Endothelial cell (in vitro differentiated cells): ENCODE measurements around the gene KLRC3. TPM values are rescaled to one million over a fixed set of nuclear protein-coding genes. Genes with fewer than 3 reads are reported as not detected.
"Not testable (repeated sequence)": the region's sequence is repeated elsewhere in the genome, so short reads cannot be mapped to it uniquely, and the experiment has no call there.

Experiments
- DNase-seq: peaks from one replicate; pipeline ENCODE4 v3.0.0; 2021; ENCODE audit warnings: low spot score
- H3K27ac Mint-ChIP-seq: one replicate; pipeline ENCODE4 v1.8.0; 2021; ENCODE audit warnings: mixed read lengths, inconsistent platforms; ENCODE audit not compliant: unreplicated experiment
- H3K27me3 Mint-ChIP-seq: one replicate; pipeline ENCODE4 v1.8.0; 2021; ENCODE audit warnings: mild to moderate bottlenecking, moderate library complexity, mixed read lengths, inconsistent platforms; ENCODE audit not compliant: unreplicated experiment
- H3K36me3 Mint-ChIP-seq: one replicate; pipeline ENCODE4 v1.8.0; 2021; ENCODE audit warnings: mild to moderate bottlenecking, low read depth, mixed read lengths, inconsistent platforms; ENCODE audit not compliant: unreplicated experiment
- H3K4me1 Mint-ChIP-seq: one replicate; pipeline ENCODE4 v1.8.0; 2021; ENCODE audit warnings: mild to moderate bottlenecking, mixed read lengths, inconsistent platforms; ENCODE audit not compliant: unreplicated experiment
- H3K4me3 Mint-ChIP-seq: one replicate; pipeline ENCODE4 v1.8.0; 2021; ENCODE audit warnings: mild to moderate bottlenecking, mixed read lengths, inconsistent platforms; ENCODE audit not compliant: unreplicated experiment
- H3K9me3 Mint-ChIP-seq: one replicate; pipeline ENCODE4 v1.8.0; 2021; ENCODE audit warnings: mixed read lengths, inconsistent platforms; ENCODE audit not compliant: unreplicated experiment
- total RNA-seq: library from RNA; stranded (reverse); fragmentation: NEBNext Ultra II Directional; extraction: Animal tissue kit (Norgen Biotek cat#: 25700); gene quantifications from one replicate; pipeline ENCODE4 v1.2.1, GENCODE V29; 2021; ENCODE audit not compliant: unreplicated experiment
- TF ChIP-seq, protein P1 (sequence below): fragments of 200-600 bp; sonication (generic); IDR thresholded peaks from one replicate; pipeline ENCODE4 v1.5.0; 2021; ENCODE audit warnings: antibody characterized with exemption; ENCODE audit not compliant: unreplicated experiment

The KLRC3 gene
- total RNA-seq, 1 donor from 2014 or later, result not detected

DNA sequence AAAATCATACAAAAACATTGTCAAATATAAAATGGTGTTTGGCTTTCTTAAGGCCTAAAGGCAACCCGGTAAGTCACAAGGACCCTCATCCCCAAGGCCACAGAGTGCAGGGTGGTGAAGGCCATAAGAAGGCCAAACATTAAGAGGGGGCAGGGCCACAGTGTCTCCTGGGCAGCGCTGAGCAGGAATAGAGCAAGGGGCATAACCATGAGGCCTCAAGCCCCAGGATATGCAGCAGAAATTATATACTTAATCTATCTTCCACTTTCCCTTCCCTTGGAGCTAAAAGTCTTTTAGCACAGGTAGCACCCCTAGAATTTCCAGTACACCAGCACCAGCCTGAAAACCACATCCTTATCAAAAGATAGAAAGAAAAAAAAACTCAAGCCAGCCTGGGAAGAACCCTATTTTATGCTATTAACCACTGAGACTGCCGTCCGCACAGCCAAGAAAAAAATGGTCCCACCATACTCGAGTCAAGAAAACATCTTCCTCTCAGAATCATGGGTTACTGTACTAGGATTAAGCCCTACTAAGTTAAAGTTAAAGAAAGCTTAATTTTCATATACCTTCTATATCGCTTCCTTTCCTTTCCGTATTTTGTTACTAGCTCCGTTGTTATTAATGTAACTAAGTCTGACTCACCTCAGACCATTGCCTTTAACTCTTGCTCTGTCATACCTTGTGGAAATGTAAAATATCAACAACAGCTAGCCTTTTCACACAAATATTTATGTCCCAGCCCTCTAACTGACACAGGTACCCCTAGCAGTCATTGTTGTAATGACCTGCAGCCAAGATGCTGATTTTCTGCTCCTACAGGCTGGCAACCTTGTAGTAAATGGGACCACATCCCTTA lies 50.6 kb downstream of the KLRC3 start:
- no peak for DNase-seq
- Mint-ChIP-seq H3K27me3 (peaks cover 2% of the 10 kb centered on the region), H3K4me3 (no peak overlapping the region), H3K36me3 (no peaks in the 10 kb centered on the region), H3K4me1 (peaks cover 22% of the 10 kb centered on the region), H3K27ac (no peak overlapping the region), H3K9me3 (no peaks in the 10 kb centered on the region)
- TF ChIP-seq, protein P1, sequence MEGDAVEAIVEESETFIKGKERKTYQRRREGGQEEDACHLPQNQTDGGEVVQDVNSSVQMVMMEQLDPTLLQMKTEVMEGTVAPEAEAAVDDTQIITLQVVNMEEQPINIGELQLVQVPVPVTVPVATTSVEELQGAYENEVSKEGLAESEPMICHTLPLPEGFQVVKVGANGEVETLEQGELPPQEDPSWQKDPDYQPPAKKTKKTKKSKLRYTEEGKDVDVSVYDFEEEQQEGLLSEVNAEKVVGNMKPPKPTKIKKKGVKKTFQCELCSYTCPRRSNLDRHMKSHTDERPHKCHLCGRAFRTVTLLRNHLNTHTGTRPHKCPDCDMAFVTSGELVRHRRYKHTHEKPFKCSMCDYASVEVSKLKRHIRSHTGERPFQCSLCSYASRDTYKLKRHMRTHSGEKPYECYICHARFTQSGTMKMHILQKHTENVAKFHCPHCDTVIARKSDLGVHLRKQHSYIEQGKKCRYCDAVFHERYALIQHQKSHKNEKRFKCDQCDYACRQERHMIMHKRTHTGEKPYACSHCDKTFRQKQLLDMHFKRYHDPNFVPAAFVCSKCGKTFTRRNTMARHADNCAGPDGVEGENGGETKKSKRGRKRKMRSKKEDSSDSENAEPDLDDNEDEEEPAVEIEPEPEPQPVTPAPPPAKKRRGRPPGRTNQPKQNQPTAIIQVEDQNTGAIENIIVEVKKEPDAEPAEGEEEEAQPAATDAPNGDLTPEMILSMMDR, result no peak

DNA sequence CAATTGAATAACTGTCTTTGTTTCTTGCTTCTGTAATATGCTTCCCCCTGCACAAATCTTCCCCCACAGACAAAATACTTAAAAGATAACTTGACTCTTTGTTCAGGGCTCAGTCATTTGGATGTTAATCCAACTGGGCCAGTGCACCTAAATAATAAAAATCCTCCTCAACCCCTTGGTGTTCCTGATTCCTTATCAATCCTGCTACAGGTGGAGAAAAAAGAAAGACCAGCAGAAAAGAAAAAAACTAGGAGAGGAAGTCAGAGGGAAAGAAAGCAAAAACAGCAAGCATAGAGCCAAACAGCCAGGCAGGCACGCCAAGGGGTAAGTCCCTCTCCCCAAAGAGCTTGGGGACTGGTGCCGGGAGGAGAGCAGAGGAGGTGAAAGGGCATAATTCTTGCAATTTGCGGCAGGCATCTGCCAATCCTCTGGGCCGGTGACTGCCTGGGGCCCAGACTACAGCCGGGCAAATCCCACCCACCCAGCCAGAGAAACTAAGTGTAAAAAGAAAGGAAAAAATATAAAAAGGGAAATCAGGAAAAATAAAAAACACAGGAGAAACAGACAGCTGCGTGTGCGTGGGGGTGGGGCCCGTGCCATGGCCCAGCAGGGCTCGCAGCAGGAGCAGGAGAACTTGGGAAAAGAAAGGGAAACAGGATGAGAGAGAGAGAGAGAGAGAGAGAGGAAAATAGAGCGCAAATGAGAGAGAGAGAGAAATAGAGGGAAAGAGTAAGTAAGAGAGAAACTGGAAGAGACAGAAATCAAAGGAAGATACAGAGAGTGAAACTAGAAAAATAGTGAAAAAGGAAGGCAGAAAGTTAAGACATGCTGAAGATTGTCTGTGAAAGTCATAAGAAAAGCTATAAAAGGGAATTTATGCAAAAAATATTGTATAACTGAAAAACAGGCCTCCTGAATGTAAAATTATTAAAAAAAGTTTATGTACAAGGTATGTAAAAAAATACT lies 51.9 kb downstream of the KLRC3 start:
- Mint-ChIP-seq H3K4me3 (no peak overlapping the region), H3K36me3 (no peaks in the 10 kb centered on the region), H3K27ac (no peak overlapping the region), H3K9me3 (no peaks in the 10 kb centered on the region), H3K27me3 (peaks cover 2% of the 10 kb centered on the region), H3K4me1 (peaks cover 22% of the 10 kb centered on the region)
- TF ChIP-seq, protein P1, result no peak
- DNase-seq, result no peak

DNA sequence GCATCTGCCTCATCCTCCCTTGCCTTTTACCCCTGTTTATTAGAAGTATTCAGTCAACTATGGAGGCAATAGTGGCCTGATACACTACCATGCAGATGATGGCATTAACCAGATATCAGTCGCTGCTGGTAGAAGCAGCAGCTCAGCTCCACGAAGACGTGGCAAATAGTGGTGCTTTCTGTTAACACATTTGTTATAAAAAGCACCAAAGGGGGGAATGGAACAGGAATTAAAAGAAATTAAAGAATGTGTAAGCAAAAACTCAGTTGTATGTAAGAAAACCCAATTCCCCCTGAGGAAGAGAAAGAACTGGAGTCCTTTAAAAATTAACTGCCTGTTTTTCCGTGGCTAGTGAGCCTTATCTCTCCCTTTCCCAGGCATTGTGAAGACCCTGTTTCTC lies 52.7 kb downstream of the KLRC3 start:
- H3K4me1 Mint-ChIP-seq, result peaks cover 22% of the 10 kb centered on the region
- H3K4me3 Mint-ChIP-seq, H3K9me3 Mint-ChIP-seq, H3K36me3 Mint-ChIP-seq, DNase-seq, H3K27me3 Mint-ChIP-seq, H3K27ac Mint-ChIP-seq: not testable (repeated sequence)

DNA sequence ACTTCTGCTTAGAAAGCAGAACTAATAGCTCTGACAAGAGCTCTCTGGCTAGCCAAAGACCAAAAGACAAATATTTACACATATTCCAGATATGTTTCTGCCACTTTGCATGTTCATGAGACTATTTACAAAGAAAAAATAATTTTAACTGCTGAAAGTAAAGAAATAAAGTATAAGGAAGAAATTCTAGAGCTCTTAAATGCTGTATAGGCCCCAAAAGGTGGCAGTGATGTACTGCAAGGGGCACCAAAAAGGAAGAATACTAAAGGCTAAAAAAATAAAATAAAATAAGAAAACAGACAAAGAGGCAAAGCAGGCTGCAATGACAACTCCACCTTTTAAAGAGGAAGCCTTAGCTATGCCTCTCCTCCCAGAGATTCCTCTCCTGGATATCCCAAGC lies 53.5 kb downstream of the KLRC3 start:
- Mint-ChIP-seq H3K27ac (no peak overlapping the region), H3K27me3 (peaks cover 2% of the 10 kb centered on the region), H3K4me1 (peaks cover 23% of the 10 kb centered on the region), H3K4me3 (no peak overlapping the region), H3K36me3 (no peaks in the 10 kb centered on the region), H3K9me3 (no peaks in the 10 kb centered on the region)
- TF ChIP-seq, protein P1, result no peak
- no peak for DNase-seq

DNA sequence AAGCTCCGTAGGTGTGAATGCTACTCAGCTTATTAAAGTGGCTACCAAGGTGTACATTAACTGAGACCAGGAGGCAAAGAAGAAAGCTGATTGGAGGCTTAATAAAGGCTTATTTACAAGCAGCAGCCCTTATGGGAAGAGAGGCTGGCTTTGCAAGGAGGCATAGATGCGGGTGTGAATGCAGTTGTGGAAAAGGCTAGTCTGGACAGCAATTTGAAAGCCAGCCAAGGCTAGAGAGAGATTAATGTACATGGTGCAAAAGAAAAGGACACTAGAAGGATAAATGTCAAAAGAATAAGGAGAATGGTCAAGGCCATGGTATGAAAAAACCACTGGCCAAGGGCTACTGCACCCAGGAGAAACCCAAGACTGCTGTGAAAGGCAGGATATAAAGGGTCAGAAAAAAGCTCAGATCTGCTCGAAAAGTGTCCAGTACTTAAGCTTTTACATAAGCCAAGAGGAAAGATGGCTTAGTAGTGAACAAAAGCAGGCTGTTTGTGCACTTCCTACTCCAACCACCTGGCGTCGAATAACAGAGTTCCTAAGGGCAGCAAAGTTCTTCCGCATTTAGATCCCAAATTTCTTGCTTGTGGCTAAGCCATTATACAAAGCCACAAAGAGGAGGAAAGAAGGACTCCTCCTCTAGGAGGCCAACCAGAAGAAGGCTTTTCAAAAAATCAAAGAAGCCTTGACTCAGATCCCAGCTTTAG lies 54.5 kb downstream of the KLRC3 start:
- peaks cover 17% of the 10 kb centered on the region for H3K4me1 Mint-ChIP-seq
- peaks cover under 1% of the 10 kb centered on the region for H3K27me3 Mint-ChIP-seq
- H3K27ac Mint-ChIP-seq, result no peak overlapping the region
- no peaks in the 10 kb centered on the region for H3K9me3 Mint-ChIP-seq
- TF ChIP-seq, protein P1, result peak; percentile 26
- H3K4me3 Mint-ChIP-seq, result no peak overlapping the region
- H3K36me3 Mint-ChIP-seq, result peaks cover 1% of the 10 kb centered on the region
- no peak for DNase-seq
